Activated CD4-positive, alpha-beta T cell treated with anti-CD3 and anti-CD28 coated beads for 36 hours (primary cell): Measurements from ENCODE around the gene MAK. TPM values are rescaled to one million over a fixed set of nuclear protein-coding genes. Genes with fewer than 3 reads are reported as not detected.

Experiments used
- ATAC-seq: fragments of 200-7000 bp; cut with Tn5 transposase; one replicate; pipeline ENCODE4 v1.10.0; 2021; ENCODE audit warnings: mild to moderate bottlenecking, moderate library complexity
- CTCF ChIA-PET: fragments of 350-600 bp; sonication (Branson Sonifier 250); formaldehyde crosslinking; loops from one replicate; lab custom pipeline; 2021; ENCODE audit warnings: antibody characterized with exemption; lab: Charles Lee
- POLR2A ChIA-PET: fragments of 350-600 bp; sonication (Branson Sonifier 250); formaldehyde crosslinking; loops from one replicate; lab custom pipeline; 2021; ENCODE audit warnings: antibody characterized with exemption, inconsistent platforms; lab: Charles Lee
- DNase-seq: peaks from one replicate; pipeline ENCODE4 v3.0.0-alpha.2; 2020
- H3K27ac Mint-ChIP-seq: one replicate; pipeline ENCODE4 v1.8.0; 2021; ENCODE audit warnings: mixed read lengths
- H3K27me3 Mint-ChIP-seq: one replicate; pipeline ENCODE4 v1.8.0; 2021; ENCODE audit warnings: mixed read lengths
- H3K36me3 Mint-ChIP-seq: one replicate; pipeline ENCODE4 v1.8.0; 2021; ENCODE audit warnings: low read depth, mixed read lengths
- H3K4me1 Mint-ChIP-seq: one replicate; pipeline ENCODE4 v1.8.0; 2021; ENCODE audit warnings: mixed read lengths
- H3K4me3 Mint-ChIP-seq: one replicate; pipeline ENCODE4 v1.8.0; 2021; ENCODE audit warnings: mild to moderate bottlenecking, moderate library complexity, mixed read lengths
- H3K9me3 Mint-ChIP-seq: one replicate; pipeline ENCODE4 v1.8.0; 2021; ENCODE audit warnings: low read depth, mixed read lengths
- intact Hi-C, 2 experiments: fragments of 100-400 bp; cut with DNase I in 1 of 2; cut with micrococcal nuclease in 1 of 2; formaldehyde crosslinking; loops; one replicate each; pipeline versions ENCODE4 v1.14.2 to v1.15.1; 2022 to 2024; cut with DNase I, micrococcal nuclease
- total RNA-seq, 2 experiments: library from RNA; stranded (reverse); gene quantifications; one replicate each; pipeline ENCODE4 v1.2.3, GENCODE V29; 2021

The MAK gene
- total RNA-seq, 2 experiments from 2014 or later, result 0.42 to 0.43 TPM

- intact Hi-C loops, result no loop called here
- H3K27me3 Mint-ChIP-seq, result peaks cover 2% of the 10 kb centered on the region
- POLR2A ChIA-PET, result no interaction called here
- ATAC-seq, result no peak
- peaks cover 11% of the 10 kb centered on the region for H3K9me3 Mint-ChIP-seq
- CTCF ChIA-PET, result interaction anchor here (0.6 kb wide), 1 partner anchor 54 kb away, joined by 3 read pairs; no protein-coding TSS in a partner anchor
- H3K27ac Mint-ChIP-seq, result no peak overlapping the region
- no peak overlapping the region for H3K4me3 Mint-ChIP-seq
- H3K36me3 Mint-ChIP-seq, result peaks cover 6% of the 10 kb centered on the region
- no peak for DNase-seq
- no peaks in the 10 kb centered on the region for H3K4me1 Mint-ChIP-seq
Measured at GRCh38 chr6:10850728-10851127, 12.4 kb upstream of the MAK start.

- Mint-ChIP-seq H3K9me3 (peaks cover 11% of the 10 kb centered on the region), H3K27ac (no peak overlapping the region), H3K36me3 (peaks cover 6% of the 10 kb centered on the region), H3K4me1 (no peaks in the 10 kb centered on the region), H3K27me3 (peaks cover 2% of the 10 kb centered on the region), H3K4me3 (no peak overlapping the region)
- ATAC-seq (no peak), DNase-seq (no peak)
- intact Hi-C loops, result loop anchor here in 1 of 2 experiments (10.0 kb wide), 1 partner anchor 215 kb away; no protein-coding TSS in a partner anchor
- POLR2A ChIA-PET, result no interaction called here
- CTCF ChIA-PET, result no interaction called here
Measured at GRCh38 chr6:10849901-10850300, 11.6 kb upstream of the MAK start.

- intact Hi-C loops, result loop anchor here in 1 of 2 experiments (10.0 kb wide), 1 partner anchor 217 kb away; no protein-coding TSS in a partner anchor
- Mint-ChIP-seq H3K4me1 (no peaks in the 10 kb centered on the region), H3K4me3 (no peak overlapping the region), H3K27ac (no peak overlapping the region), H3K27me3 (peaks cover 2% of the 10 kb centered on the region), H3K9me3 (no peaks in the 10 kb centered on the region), H3K36me3 (no peaks in the 10 kb centered on the region)
- ATAC-seq (no peak), DNase-seq (no peak)
- POLR2A ChIA-PET, result no interaction called here
- CTCF ChIA-PET, result no interaction called here
Measured at GRCh38 chr6:10847684-10848083, 9.3 kb upstream of the MAK start.

GRCh38 chr6:10843554-10843953, 5.2 kb upstream of the MAK start:
- CTCF ChIA-PET, result interaction anchor here (0.7 kb wide), 1 partner anchor 279 kb away, joined by 3 read pairs; no protein-coding TSS in a partner anchor
- POLR2A ChIA-PET, result no interaction called here
- H3K9me3 Mint-ChIP-seq, result no peaks in the 10 kb centered on the region
- no peak overlapping the region for H3K27ac Mint-ChIP-seq
- no peaks in the 10 kb centered on the region for H3K36me3 Mint-ChIP-seq
- intact Hi-C loops, result loop anchor here in 1 of 2 experiments (10.0 kb wide), 1 partner anchor 221 kb away; no protein-coding TSS in a partner anchor
- peaks cover 12% of the 10 kb centered on the region for H3K4me1 Mint-ChIP-seq
- H3K27me3 Mint-ChIP-seq, result peaks cover 23% of the 10 kb centered on the region
- ATAC-seq, result no peak
- no peak for DNase-seq
- H3K4me3 Mint-ChIP-seq, result no peak overlapping the region

- DNase-seq, result peak; percentile 45
- intact Hi-C loops, result loop anchor here (1.0 to 5.0 kb wide), 9 partner anchors 92 to 698 kb away; partner anchors contain the start of genes SMIM13 (in 2 of the 2), TMEM14B (in 2 of the 2), C6orf52 (in 1 of the 2) and NEDD9 (in 1 of the 2)
- ATAC-seq, result peak; percentile 77
- peaks cover 22% of the 10 kb centered on the region for H3K4me1 Mint-ChIP-seq
- H3K36me3 Mint-ChIP-seq, result peaks cover 1% of the 10 kb centered on the region
- peak overlapping the region; percentile 70 for H3K4me3 Mint-ChIP-seq
- POLR2A ChIA-PET, result interaction anchor here (0.6 to 1.2 kb wide), 5 partner anchors 114 to 575 kb away, joined by 3 to 8 read pairs (median 4); partner anchors contain the start of gene TMEM14C
- H3K27me3 Mint-ChIP-seq, result peaks cover 48% of the 10 kb centered on the region
- peaks cover 3% of the 10 kb centered on the region for H3K9me3 Mint-ChIP-seq
- CTCF ChIA-PET, result interaction anchor here (0.8 to 1.6 kb wide), 2 partner anchors 37 to 144 kb away, joined by 3 read pairs; partner anchors contain the start of genes C6orf52 and PAK1IP1
- peak overlapping the region; percentile 96 for H3K27ac Mint-ChIP-seq
Measured at GRCh38 chr6:10838794-10839333, 525 bp upstream of the MAK start.

- CTCF ChIA-PET, result interaction anchor here (0.7 kb wide), 1 partner anchor 117 kb away, joined by 5 read pairs; no protein-coding TSS in a partner anchor
- ATAC-seq, result no peak
- H3K9me3 Mint-ChIP-seq, result peaks cover 3% of the 10 kb centered on the region
- H3K27ac Mint-ChIP-seq, result peak overlapping the region; percentile 26
- no peak for DNase-seq
- H3K4me3 Mint-ChIP-seq, result peak overlapping the region; percentile 70
- peaks cover 48% of the 10 kb centered on the region for H3K27me3 Mint-ChIP-seq
- H3K36me3 Mint-ChIP-seq, result peaks cover 1% of the 10 kb centered on the region
- H3K4me1 Mint-ChIP-seq, result peaks cover 22% of the 10 kb centered on the region
- POLR2A ChIA-PET, result no interaction called here
- intact Hi-C loops, result loop anchor here (2.0 to 5.0 kb wide), 2 partner anchors 143 to 395 kb away; partner anchors contain the start of genes C6orf52 (in 1 of the 2), NEDD9 (in 1 of the 2) and PAK1IP1 (in 1 of the 2)
Measured at GRCh38 chr6:10837622-10837994, 731 bp downstream of the MAK start.

GRCh38 chr6:10837009-10837621, 1.2 kb downstream of the MAK start:
- Mint-ChIP-seq H3K27ac (no peak overlapping the region), H3K9me3 (peaks cover 3% of the 10 kb centered on the region), H3K27me3 (peaks cover 45% of the 10 kb centered on the region), H3K4me3 (peak overlapping the region; percentile 70), H3K4me1 (peaks cover 22% of the 10 kb centered on the region), H3K36me3 (peaks cover 1% of the 10 kb centered on the region)
- CTCF ChIA-PET, result interaction anchor here (0.7 to 1.2 kb wide), 3 partner anchors 29 to 117 kb away, joined by 3 to 5 read pairs (median 3); partner anchors contain the start of gene SYCP2L
- DNase-seq (peak; percentile 12), ATAC-seq (no peak)
- POLR2A ChIA-PET, result no interaction called here
- intact Hi-C loops, result loop anchor here (2.0 to 5.0 kb wide), 2 partner anchors 142 to 395 kb away; partner anchors contain the start of genes C6orf52 (in 1 of the 2), NEDD9 (in 1 of the 2) and PAK1IP1 (in 1 of the 2)

GRCh38 chr6:10834823-10835222, 3.5 kb downstream of the MAK start:
- POLR2A ChIA-PET, result no interaction called here
- Mint-ChIP-seq H3K27ac (no peak overlapping the region), H3K36me3 (peaks cover 1% of the 10 kb centered on the region), H3K27me3 (peaks cover 32% of the 10 kb centered on the region), H3K4me3 (no peak overlapping the region), H3K4me1 (peaks cover 21% of the 10 kb centered on the region), H3K9me3 (peaks cover 3% of the 10 kb centered on the region)
- intact Hi-C loops, result loop anchor here in 1 of 2 experiments (5.0 kb wide), 1 partner anchor 397 kb away; the partner anchor contains the start of gene NEDD9
- CTCF ChIA-PET, result no interaction called here
- no peak for ATAC-seq
- no peak for DNase-seq

GRCh38 chr6:10831609-10832008, 6.7 kb downstream of the MAK start:
- no peak for ATAC-seq
- no peak overlapping the region for H3K4me3 Mint-ChIP-seq
- DNase-seq, result no peak
- peaks cover 17% of the 10 kb centered on the region for H3K27me3 Mint-ChIP-seq
- H3K36me3 Mint-ChIP-seq, result peaks cover 1% of the 10 kb centered on the region
- ChIA-PET POLR2A (no interaction called here), CTCF (no interaction called here)
- H3K4me1 Mint-ChIP-seq, result no peaks in the 10 kb centered on the region
- intact Hi-C loops, result no loop called here
- no peak overlapping the region for H3K27ac Mint-ChIP-seq
- peaks cover 3% of the 10 kb centered on the region for H3K9me3 Mint-ChIP-seq

GRCh38 chr6:10824819-10825218, 13.5 kb downstream of the MAK start:
- CTCF ChIA-PET, result no interaction called here
- ATAC-seq (no peak), DNase-seq (no peak)
- H3K27ac Mint-ChIP-seq, result no peak overlapping the region
- intact Hi-C loops, result no loop called here
- H3K9me3 Mint-ChIP-seq, result no peaks in the 10 kb centered on the region
- no peaks in the 10 kb centered on the region for H3K27me3 Mint-ChIP-seq
- no peaks in the 10 kb centered on the region for H3K4me1 Mint-ChIP-seq
- H3K4me3 Mint-ChIP-seq, result no peak overlapping the region
- no peaks in the 10 kb centered on the region for H3K36me3 Mint-ChIP-seq
- POLR2A ChIA-PET, result no interaction called here

GRCh38 chr6:10824297-10824696, 14.0 kb downstream of the MAK start:
- ATAC-seq, result no peak

More at GRCh38 chr6:10824297-10824696, 14.0 kb downstream of the MAK start:
- Mint-ChIP-seq H3K4me3 (no peak overlapping the region), H3K9me3 (no peaks in the 10 kb centered on the region), H3K27ac (no peak overlapping the region), H3K27me3 (no peaks in the 10 kb centered on the region), H3K4me1 (no peaks in the 10 kb centered on the region), H3K36me3 (no peaks in the 10 kb centered on the region)
- no peak for DNase-seq
- ChIA-PET CTCF (no interaction called here), POLR2A (no interaction called here)
- intact Hi-C loops, result no loop called here
